Suppressor macrophage treated with lipopolysaccharide for 1 hour (primary cell): ENCODE measurements around the gene SNAPC2.

Source experiments
- DNase-seq, 3 donors: peaks; one replicate each; pipeline ENCODE4 v3.0.0-alpha.2; 2020 to 2022

SNAPC2 gene

DNA sequence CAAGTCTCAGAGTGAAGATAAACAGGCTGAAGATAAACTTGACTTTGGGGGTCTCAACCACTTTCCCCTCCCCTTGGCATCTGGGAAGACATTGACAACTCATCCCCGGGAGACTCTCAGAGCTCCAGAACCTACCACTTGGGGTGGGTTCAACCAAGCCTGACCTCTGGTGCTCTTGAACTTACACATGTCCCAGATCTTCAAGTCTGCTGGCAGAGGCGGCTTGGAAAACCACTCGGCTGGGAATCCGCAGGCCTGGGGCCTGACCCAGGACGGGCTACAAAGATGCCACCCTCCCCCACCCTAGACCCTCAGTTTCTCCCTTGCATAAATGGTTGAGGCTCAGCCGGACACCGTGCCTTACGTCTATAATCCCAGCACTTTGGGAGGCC is 31.3 kb upstream of the SNAPC2 start:
- no peak for DNase-seq

DNA sequence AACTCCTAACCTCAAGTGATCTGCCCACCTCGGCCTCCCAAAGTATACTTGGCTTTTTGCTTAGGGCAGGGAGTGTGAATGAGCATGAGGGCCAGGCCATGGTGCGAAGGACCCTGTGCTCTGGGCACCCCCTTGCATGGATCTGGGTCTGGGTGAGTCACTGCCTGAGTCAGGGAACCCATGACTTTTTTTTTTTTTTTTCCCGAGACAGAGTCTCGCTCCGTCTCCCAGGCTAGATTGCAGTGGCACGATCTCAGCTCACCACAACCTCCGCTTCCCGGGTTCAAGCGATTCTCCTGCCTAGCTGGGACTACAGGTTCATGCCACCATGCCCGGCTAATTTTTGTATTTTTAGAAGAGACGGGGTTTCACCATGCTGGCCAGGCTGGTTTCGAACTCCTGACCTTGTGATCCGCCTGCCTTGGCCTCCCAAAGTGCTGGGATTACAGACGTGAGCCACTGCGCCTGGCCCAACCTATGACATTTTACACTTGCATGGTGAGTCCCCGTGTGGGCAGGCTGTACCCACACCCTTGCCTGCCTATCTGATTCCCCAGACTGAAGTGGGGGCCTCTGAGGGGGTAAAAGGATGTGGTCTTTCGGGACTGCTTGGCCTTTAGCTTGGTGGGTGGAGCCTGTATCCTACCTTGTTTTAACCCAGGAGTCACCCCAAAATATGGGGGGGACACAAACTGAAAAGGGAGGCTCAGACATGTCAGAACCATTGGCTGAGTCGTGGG is 26.6 kb upstream of the SNAPC2 start:
- peak; percentile 52 to 64 (median 56) for DNase-seq

DNA sequence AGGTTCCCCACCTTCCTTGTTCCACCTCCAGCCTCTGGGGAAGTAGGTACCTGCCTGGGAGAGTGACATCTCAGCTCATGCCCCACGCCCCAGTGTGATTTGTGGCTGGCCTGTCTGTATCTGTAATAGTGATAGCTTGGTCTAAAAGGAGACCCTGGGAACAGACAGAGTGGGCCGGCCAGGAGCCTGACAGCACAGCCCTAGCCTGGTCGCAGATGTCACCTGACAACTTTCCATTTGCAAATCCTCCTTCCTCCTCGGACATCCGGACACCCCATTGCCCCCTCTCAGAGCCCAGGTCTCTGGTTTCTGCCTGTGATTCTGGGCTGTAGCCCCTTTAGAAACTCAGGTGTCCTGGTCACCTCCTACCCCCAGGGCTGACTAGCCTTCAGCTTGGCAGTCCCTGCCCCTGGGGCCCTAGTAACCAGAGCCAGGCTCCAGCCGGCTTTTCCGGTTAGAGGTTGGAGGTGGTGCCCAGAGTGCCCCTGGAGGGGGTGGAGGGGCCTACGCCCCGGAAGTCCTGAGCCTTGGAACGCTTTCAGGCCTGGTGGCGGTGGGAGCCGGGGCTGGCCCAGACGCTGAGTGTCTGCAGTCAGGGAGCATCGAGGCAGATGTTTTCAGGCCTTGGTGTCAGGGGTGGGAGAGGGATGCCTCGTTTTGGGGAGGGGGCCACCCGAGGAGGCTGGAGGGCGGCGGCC is 25.4 kb upstream of the SNAPC2 start:
- no peak for DNase-seq

DNA sequence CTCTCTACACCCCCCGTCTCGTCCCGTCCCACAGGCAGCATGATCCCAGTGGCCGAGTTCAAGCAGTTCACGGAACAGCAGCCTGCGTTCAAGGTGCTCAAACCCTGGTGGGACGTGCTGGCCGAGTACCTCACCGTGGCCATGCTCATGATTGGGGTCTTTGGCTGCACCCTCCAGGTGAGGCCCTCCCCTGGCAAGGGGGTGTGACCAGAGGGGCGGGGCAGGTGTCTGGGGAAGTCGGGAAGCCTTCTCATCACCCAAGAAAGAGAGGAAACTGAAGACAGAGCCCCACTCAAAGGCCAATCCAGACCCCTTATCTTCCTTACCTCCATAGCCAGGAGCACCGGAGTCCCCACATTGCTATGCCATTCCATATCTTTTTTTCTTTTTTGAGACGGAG is 24.6 kb upstream of the SNAPC2 start:
- DNase-seq: no peak

DNA sequence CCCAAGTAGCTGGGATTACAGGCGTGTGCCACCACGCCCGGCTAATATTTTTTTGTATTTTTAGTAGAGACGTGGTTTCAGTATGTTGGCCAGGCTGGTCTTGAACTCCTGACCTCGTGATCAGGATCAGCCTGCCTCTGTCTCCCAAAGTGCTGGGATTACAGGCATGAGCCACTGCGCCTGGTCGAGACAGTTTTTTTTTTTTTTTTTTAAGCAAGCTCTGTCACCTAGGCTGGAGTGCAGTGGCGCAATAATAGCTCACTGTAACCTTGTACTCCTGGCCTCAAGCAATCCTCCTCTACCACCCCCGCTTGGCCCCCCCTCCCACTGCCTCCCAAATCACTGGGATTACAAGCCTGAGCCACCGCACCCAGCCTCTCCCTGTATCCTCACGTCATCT is 22.8 kb upstream of the SNAPC2 start:
- DNase-seq: no peak

GRCh38 chr19:7898967-7899366 is 21.2 kb upstream of the SNAPC2 start:
- no peak for DNase-seq

DNA sequence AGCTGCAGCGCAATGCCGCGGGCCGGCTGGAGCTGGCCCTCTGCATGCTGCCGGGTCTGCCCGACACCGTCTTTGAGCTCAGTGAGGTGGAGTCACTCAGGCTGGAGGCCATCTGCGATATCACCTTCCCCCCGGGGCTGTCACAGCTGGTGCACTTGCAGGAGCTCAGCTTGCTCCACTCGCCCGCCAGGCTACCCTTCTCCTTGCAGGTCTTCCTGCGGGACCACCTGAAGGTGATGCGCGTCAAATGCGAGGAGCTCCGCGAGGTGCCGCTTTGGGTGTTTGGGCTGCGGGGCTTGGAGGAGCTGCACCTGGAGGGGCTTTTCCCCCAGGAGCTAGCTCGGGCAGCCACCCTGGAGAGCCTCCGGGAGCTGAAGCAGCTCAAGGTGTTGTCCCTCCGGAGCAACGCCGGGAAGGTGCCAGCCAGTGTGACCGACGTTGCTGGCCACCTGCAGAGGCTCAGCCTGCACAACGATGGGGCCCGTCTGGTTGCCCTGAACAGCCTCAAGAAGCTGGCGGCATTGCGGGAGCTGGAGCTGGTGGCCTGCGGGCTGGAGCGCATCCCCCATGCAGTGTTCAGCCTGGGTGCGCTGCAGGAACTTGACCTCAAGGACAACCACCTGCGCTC is 20.3 kb upstream of the SNAPC2 start:
- DNase-seq: no peak

GRCh38 chr19:7900401-7900870 is 19.7 kb upstream of the SNAPC2 start:
- no peak for DNase-seq

DNA sequence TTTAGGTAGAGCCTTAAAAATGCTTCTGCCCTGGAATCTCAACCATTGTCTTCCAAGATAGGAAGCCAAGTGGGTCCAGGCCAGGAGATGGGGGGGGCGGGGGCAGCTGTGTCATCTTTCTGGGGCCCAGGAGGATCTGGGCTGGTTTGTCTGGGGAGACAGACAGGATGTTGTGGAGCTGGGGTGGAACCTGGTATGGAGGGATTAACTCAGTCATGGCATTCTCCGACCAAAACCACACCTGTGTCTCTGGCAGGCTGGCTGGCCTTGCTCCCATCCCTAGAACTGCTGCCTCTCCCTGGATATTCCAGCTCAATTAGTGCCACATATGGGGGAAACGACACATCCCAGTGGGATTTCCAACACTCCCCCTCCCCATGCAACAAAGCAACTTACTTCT is 19.2 kb upstream of the SNAPC2 start:
- no peak for DNase-seq

DNA sequence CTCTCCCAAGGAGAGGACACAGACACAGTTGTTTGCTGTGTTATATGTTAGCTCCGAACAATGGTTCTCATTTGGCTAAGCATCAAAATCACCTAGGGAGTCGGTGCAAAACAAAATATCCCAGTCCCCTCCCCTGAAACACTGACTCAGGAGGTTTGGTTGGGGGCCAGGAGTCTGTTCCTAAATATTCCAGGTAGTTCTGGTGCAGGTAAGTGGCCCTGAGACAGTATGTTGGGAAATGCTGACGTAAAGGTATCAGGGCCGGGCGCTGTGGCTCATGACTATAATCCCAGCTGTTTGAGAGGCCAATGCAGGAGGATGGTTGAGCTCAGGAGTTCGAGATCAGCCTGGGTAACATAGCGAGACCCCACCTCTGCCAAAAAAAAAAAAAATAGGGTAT is 18.8 kb upstream of the SNAPC2 start:
- DNase-seq: no peak

DNA sequence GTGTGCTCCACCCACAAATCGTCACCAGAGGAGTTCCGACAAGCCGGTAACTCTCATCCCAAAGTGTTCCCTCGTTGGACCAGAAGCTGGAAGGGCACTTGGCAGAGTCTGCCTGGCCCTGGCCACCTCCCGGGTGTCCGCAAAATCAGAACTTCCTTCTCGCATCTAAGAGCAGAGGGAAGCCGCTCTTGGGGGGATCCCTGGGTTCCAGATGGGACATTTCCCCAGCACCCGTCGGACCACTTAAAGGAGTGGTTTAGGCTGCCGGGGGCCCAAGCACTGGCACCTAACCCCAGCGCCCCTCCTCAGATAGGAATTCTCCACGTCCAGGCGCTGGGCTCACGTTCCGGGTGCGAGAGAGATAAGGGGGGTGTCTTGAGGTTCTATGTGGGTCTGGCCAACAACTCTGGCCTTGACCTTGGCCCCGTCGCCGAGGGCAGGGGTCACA is 17.3 kb upstream of the SNAPC2 start:
- no peak for DNase-seq

- peak; percentile 100 for DNase-seq
These were observed 16.7 kb upstream of the SNAPC2 start, which contains the start of gene MAP2K7 for GRCh38 chr19:7903244-7904073. Gene MAP2K7 (plus strand): TSS chr19:7903877. CDS start chr19:7903945, 68 bp downstream.

DNA sequence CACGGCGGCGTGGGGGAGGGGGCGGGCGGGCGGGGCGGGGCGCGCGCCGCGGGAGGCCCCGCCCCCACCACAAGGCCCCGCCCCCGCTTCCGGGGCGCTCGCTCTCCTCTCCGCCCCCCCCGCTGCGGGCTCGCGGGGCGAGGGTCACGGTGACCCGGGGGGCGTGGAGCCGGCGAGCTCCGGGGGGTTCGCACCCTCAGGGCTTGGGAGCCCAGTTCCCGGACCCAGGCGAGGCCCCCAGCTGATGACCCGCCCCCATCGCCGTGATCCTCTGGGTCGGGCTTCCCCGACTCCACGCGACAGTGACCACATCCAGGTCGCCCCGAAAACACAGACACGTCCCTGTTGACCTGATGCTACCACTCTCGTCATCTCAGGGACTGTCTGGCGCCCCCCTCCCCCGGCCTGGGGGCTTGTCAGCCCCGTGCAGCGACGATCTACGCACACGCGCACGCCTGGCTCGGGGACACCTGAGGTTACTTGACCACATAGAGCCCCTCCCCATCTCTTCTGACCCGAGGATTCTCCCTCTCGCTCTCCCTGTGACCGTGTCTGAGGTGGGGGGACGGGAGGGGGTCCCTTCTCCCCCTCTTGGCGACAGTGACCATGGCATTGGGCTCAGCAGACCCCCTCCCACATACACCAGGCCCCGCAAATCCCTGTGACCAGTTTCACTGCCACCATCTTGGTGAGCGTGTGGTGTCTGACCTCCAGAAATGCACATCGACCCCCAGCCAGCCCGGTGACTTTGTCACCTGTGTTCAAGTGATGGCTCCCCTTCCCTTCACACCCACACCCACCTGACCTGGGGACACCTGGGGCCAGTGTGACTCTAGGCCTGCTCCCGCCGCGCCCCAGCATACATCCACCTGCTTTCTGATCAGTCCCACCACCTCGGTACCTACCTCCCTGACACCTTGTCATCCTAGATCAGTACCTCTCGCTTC is 15.8 kb upstream of the SNAPC2 start:
- peak; percentile 51 to 89 (median 71) for DNase-seq

DNA sequence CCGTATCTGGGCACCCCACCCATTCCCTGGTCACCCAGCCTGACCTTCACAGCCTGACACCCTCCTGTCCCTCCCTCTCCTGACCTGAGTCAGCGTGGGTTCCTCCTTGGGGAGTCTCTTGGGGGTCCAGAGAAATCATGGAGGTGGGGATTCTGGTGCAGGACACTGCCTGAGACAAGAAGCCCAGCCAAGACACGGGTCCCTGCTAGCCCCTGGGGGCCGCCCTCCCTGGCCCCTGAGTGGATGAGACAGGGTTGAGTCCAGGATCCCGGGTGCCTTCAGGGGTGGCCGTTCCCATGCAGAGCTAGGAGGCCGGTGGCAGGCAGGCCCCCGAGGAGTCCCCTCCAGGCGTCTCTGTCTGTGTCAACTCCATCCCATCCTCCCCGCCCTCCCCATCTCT is 14.9 kb upstream of the SNAPC2 start:
- no peak for DNase-seq

DNA sequence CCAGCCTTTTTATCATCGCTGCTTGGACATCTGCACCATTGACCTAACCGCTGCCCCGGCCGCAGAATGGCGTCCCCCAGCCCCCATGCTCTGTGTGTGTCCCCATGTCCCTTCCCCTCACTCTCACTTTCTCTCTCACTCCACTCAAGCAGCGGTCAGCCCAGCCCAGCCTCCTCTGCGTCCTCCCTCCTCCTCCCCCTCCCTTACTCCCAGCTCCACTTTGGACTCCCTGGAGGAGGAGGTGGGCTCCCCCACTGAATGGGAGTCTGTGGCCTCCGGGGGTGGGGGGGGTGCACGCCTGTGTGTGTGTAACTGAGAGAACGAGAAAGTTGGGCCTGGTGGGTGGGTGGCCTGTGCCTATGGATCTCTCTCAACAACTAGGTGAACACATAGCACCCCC is 14.3 kb upstream of the SNAPC2 start:
- no peak for DNase-seq

DNA sequence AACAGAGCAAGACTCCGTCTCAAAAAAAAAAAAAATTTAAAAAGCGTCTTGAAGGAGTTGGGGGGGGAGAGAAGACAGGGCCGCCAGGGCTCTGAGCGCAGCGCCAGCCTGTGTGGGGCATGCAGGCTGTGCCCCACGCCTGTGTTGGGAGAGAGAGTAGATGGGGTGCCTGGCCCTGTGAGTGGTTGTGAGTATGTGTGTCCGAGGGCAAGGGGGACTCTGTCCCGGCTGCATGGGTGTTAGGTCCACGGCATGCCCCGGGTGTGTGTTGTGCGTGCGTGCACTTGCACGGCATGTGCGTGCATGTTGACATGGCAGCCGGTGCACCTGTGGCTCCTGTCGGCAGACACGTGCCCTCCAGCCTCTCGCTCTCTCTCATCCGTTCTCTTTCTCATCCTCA is 13.0 kb upstream of the SNAPC2 start:
- no peak for DNase-seq

DNA sequence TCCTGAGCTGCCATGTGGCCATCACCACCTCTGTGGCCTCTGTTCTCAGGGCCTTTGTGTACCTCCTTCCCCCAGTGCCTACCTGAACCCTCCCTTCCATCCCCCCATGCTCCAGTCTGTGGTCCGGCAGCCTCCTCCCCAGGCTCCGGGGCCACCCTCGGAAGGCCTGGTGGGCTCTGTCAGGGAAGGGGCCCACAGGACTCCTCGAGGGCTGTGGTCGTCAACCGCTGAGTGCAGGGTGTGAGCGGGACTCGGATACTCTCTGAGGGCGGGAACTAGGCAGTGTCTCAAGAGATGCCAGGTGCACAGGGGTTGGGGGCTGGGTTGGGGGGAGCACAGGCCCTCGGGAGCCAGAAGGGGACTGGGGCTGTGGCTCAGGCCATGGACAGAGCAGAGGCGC is 12.6 kb upstream of the SNAPC2 start:
- no peak for DNase-seq

GRCh38 chr19:7908078-7908699 is 11.9 kb upstream of the SNAPC2 start:
- no peak for DNase-seq

GRCh38 chr19:7908742-7909461 is 11.2 kb upstream of the SNAPC2 start:
- DNase-seq: no peak

DNA sequence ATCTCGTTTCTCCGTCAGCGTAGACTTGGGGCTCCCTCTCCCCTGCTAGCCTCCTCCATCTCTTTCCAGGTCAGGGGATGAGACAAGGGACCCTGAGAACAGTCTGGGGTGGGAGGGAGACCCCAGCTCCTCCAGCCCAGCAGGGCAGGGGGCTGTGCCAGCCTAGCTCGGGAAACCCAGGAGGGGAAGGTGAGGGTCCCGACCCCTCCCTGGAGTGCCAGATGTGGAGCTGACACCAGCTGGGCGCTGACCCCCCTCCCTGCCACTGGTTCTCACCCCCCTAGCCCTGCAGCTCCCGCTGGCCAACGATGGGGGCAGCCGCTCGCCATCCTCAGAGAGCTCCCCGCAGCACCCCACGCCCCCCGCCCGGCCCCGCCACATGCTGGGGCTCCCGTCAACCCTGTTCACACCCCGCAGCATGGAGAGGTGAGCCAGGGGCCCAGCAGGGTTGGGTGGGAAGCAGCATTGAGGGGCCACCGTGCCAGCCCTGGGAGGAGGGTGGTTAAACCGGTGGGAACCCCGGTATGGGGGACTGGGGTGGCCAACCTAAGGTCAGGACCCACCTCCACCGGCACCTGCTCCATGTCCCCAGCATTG is 10.6 kb upstream of the SNAPC2 start:
- DNase-seq: no peak
